A673 (cell line): ENCODE data around the gene STUM.

Source experiments
- CTCF ChIP-seq: fragments of 300-800, 200-600 bp; sonication (generic); conservative IDR thresholded peaks from 2 replicates; pipeline ENCODE4 v1.5.1; 2017; ENCODE audit warnings: low read depth, mild to moderate bottlenecking, antibody characterized with exemption, low read length, moderate library complexity, mixed read lengths
- EZH2 ChIP-seq: fragments of 200-600 bp; sonication (generic); IDR thresholded peaks from 2 replicates; pipeline ENCODE4 v1.6.1; 2017; ENCODE audit warnings: borderline replicate concordance, low read depth, mild to moderate bottlenecking, mixed read lengths, antibody characterized with exemption, low read length; ENCODE audit not compliant: poor library complexity, severe bottlenecking

- TF ChIP-seq CTCF (no peak), EZH2 (no peak)
Measured at GRCh38 chr1:226605318-226605950, 56.9 kb downstream of the STUM start.
